HEK293 (cell line): ENCODE data around the gene RCAN2.

Experiments used
- CTCF ChIA-PET: fragments of 350-600 bp; formaldehyde crosslinking; extraction: SDS; loops from one replicate; lab custom pipeline; 2021; ENCODE audit warnings: antibody characterized with exemption; lab: Yijun Ruan, JAX
- POLR2A ChIA-PET: fragments of 300-600 bp; formaldehyde crosslinking; extraction: SDS; loops from one replicate; lab custom pipeline; 2020; ENCODE audit warnings: antibody characterized with exemption, inconsistent platforms; lab: Yijun Ruan, JAX
- H3K27ac ChIP-seq: fragments of 200-500 bp; sonication (Bioruptor generic); 2 replicates; pipeline ENCODE4 v1.5.1; 2014; ENCODE audit warnings: low read depth, low read length, control low read depth, inconsistent platforms; ENCODE audit errors: extremely low read depth
- H3K36me3 ChIP-seq, 2 experiments: fragments of 200-500 bp in 1 of 2; sonication (Bioruptor generic) in 1 of 2; 1 replicate in 1 of 2; 2 replicates in 1 of 2; pipeline ENCODE4 v1.5.1; 2014 to 2017; ENCODE audit warnings: inconsistent platforms in 2 of 2, low read length in 2 of 2; ENCODE audit not compliant: control insufficient read depth in 2 of 2, insufficient read depth in 1 of 2
- H3K4me1 ChIP-seq: fragments of 200-500 bp; sonication (Bioruptor generic); 2 replicates; pipeline ENCODE4 v1.5.1; 2014; ENCODE audit warnings: mild to moderate bottlenecking, low read length, inconsistent platforms; ENCODE audit not compliant: control insufficient read depth, insufficient read depth
- H3K4me3 ChIP-seq: 2 replicates; pipeline ENCODE4 v1.5.1; 2011; ENCODE audit warnings: low read depth, mild to moderate bottlenecking, control low read depth, low read length, moderate library complexity
- H3K9me3 ChIP-seq: fragments of 200-500 bp; sonication (Bioruptor generic); 2 replicates; pipeline ENCODE4 v1.5.1; 2014; ENCODE audit warnings: low read depth, low read length, inconsistent platforms; ENCODE audit not compliant: control insufficient read depth, insufficient read depth
- GLI2 ChIP-seq: fragments of 450-650 bp; formaldehyde crosslinking; IDR thresholded peaks from 2 replicates; pipeline ENCODE4; 2017; ENCODE audit warnings: missing biosample characterization, missing genetic modification characterization, low read depth, borderline replicate concordance
- HOXD13 ChIP-seq: sonication (generic); formaldehyde crosslinking; IDR thresholded peaks from 2 replicates; pipeline ENCODE4 v1.8.0; 2022; ENCODE audit warnings: missing genetic modification reagents, borderline replicate concordance
- MZF1 ChIP-seq: fragments of 450-650 bp; formaldehyde crosslinking; IDR thresholded peaks from 2 replicates; pipeline ENCODE4 v1.5.1; 2017; ENCODE audit warnings: missing biosample characterization, missing genetic modification characterization, borderline replicate concordance
- SCRT2 ChIP-seq: fragments of 450-650 bp; formaldehyde crosslinking; IDR thresholded peaks from 2 replicates; pipeline ENCODE4 v1.5.1; 2016; ENCODE audit warnings: missing biosample characterization, missing genetic modification characterization
- SP3 ChIP-seq: fragments of 450-650 bp; formaldehyde crosslinking; IDR thresholded peaks from 2 replicates; pipeline ENCODE4 v1.5.1; 2016; ENCODE audit warnings: missing biosample characterization, missing genetic modification characterization
- TCF7L2 ChIP-seq: IDR thresholded peaks from 2 replicates; pipeline ENCODE4 v1.6.1; 2011; ENCODE audit warnings: low read depth, mild to moderate bottlenecking, inconsistent platforms, low read length, moderate library complexity, borderline replicate concordance
- ZBTB7A ChIP-seq: fragments of 450-650 bp; formaldehyde crosslinking; IDR thresholded peaks from 2 replicates; pipeline ENCODE4 v1.5.1; 2016; ENCODE audit warnings: low read depth, missing biosample characterization, missing genetic modification characterization
- ZFHX2 ChIP-seq: fragments of 450-650 bp; formaldehyde crosslinking; conservative IDR thresholded peaks from 2 replicates; pipeline ENCODE4 v1.5.1; 2016; ENCODE audit warnings: missing biosample characterization, missing genetic modification characterization
- ZNF112 ChIP-seq: fragments of 450-650 bp; formaldehyde crosslinking; IDR thresholded peaks from 2 replicates; pipeline ENCODE4 v1.5.0; 2017; ENCODE audit warnings: missing biosample characterization, missing genetic modification characterization
- ZNF121 ChIP-seq: fragments of 450-650 bp; formaldehyde crosslinking; IDR thresholded peaks from 2 replicates; pipeline ENCODE4 v1.5.1; 2016; ENCODE audit warnings: missing biosample characterization, missing genetic modification characterization
- ZNF248 ChIP-seq: fragments of 450-650 bp; formaldehyde crosslinking; IDR thresholded peaks from 2 replicates; pipeline ENCODE4 v1.5.1; 2017; ENCODE audit warnings: missing biosample characterization, missing genetic modification characterization
- ZNF324 ChIP-seq: fragments of 450-650 bp; formaldehyde crosslinking; IDR thresholded peaks from 2 replicates; pipeline ENCODE4 v1.5.1; 2016; ENCODE audit warnings: missing biosample characterization, missing genetic modification characterization
- ZNF501 ChIP-seq: fragments of 450-650 bp; formaldehyde crosslinking; IDR thresholded peaks from 2 replicates; pipeline ENCODE4 v1.5.1; 2016; ENCODE audit warnings: missing biosample characterization, missing genetic modification characterization
- ZNF544 ChIP-seq: fragments of 450-650 bp; formaldehyde crosslinking; IDR thresholded peaks from 2 replicates; pipeline ENCODE4 v1.5.0; 2017; ENCODE audit warnings: missing biosample characterization, missing genetic modification characterization
- ZNF549 ChIP-seq: fragments of 450-650 bp; IDR thresholded peaks from 2 replicates; pipeline ENCODE4 v1.5.1; 2018; ENCODE audit warnings: missing biosample characterization, missing genetic modification characterization, mild to moderate bottlenecking, inconsistent platforms, moderate library complexity
- ZNF555 ChIP-seq: fragments of 450-650 bp; formaldehyde crosslinking; conservative IDR thresholded peaks from 2 replicates; pipeline ENCODE4 v1.5.1; 2017; ENCODE audit warnings: missing biosample characterization, mild to moderate bottlenecking, missing genetic modification characterization, inconsistent platforms
- TF ChIP-seq, protein P1 (sequence below): fragments of 450-650 bp; formaldehyde crosslinking; IDR thresholded peaks from 2 replicates; pipeline ENCODE4 v1.5.1; 2016; ENCODE audit warnings: missing biosample characterization, missing genetic modification characterization, borderline replicate concordance
- TF ChIP-seq, protein P2 (sequence below): fragments of 450-650 bp; formaldehyde crosslinking; IDR thresholded peaks from 2 replicates; pipeline ENCODE4; 2016; ENCODE audit warnings: missing biosample characterization, missing genetic modification characterization
- TF ChIP-seq, protein P3 (sequence below): fragments of 450-650 bp; formaldehyde crosslinking; conservative IDR thresholded peaks from 2 replicates; pipeline ENCODE4 v1.5.1; 2016; ENCODE audit warnings: low read depth, missing biosample characterization, missing genetic modification characterization
- TF ChIP-seq, protein P4 (sequence below): fragments of 450-650 bp; formaldehyde crosslinking; IDR thresholded peaks from 2 replicates; pipeline ENCODE4 v1.5.1; 2016; ENCODE audit warnings: missing biosample characterization, missing genetic modification characterization

The RCAN2 gene

DNA sequence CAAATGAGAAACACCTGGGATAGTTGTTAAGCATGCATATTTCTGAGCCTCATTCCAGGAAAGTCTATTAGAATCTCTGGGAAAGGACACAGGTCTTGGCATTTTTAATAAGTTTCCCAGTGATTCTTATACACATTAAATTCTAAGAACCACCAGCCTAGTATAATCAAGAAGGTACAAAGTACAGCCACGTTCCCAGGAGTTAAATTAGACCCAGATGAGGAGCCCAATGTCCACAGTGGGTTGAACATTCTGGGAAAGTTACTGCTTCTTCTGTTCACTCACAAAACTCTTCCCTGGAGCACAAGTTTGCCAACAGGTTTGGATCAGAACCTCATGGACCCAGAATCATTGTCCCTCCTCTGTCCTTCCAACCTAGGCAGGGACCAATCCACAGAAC lies 90.4 kb downstream of the RCAN2 start:
- Histone ChIP-seq H3K27ac (no peak overlapping the region), H3K4me1 (no peaks in the 10 kb centered on the region), H3K4me3 (no peak overlapping the region), H3K36me3 (no peaks in the 10 kb centered on the region), H3K9me3 (no peaks in the 10 kb centered on the region)
- ChIA-PET POLR2A (no interaction called here), CTCF (interaction anchor here (0.5 to 1.4 kb wide), 3 partner anchors 17 to 173 kb away, joined by 3 to 5 read pairs (median 3); no protein-coding TSS in a partner anchor)
- TF ChIP-seq ZNF248 (tag by site-specific recombination) (no peak), ZNF121 (tag by site-specific recombination) (no peak), ZNF501 (tag by site-specific recombination) (no peak), TCF7L2 (no peak)

DNA sequence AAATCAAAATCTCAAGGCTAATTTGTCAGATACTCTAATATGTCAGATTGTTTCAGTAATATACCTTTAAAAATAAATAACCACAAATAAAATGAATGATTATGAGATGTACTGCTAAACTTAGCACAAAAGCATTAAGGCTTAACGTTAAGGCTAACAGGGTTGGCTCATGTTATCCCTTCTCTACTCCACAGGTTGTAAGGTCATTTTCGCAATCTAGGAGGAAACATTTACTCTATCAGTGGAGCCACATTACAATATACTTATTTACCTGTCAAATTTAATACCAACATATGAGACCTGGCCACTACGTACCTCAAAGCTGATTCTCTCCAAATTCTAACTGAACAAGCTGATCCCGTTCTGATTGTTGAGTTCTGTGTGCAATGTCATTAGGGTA lies 95.7 kb downstream of the RCAN2 start:
- H3K27ac ChIP-seq = no peak overlapping the region
- no peaks in the 10 kb centered on the region for H3K9me3 ChIP-seq
- ChIA-PET POLR2A (no interaction called here), CTCF (interaction anchor here (0.5 to 1.3 kb wide), 3 partner anchors 14 to 25 kb away, joined by 3 read pairs; no protein-coding TSS in a partner anchor)
- no peak for TF ChIP-seq HOXD13
- TF ChIP-seq, protein P1, sequence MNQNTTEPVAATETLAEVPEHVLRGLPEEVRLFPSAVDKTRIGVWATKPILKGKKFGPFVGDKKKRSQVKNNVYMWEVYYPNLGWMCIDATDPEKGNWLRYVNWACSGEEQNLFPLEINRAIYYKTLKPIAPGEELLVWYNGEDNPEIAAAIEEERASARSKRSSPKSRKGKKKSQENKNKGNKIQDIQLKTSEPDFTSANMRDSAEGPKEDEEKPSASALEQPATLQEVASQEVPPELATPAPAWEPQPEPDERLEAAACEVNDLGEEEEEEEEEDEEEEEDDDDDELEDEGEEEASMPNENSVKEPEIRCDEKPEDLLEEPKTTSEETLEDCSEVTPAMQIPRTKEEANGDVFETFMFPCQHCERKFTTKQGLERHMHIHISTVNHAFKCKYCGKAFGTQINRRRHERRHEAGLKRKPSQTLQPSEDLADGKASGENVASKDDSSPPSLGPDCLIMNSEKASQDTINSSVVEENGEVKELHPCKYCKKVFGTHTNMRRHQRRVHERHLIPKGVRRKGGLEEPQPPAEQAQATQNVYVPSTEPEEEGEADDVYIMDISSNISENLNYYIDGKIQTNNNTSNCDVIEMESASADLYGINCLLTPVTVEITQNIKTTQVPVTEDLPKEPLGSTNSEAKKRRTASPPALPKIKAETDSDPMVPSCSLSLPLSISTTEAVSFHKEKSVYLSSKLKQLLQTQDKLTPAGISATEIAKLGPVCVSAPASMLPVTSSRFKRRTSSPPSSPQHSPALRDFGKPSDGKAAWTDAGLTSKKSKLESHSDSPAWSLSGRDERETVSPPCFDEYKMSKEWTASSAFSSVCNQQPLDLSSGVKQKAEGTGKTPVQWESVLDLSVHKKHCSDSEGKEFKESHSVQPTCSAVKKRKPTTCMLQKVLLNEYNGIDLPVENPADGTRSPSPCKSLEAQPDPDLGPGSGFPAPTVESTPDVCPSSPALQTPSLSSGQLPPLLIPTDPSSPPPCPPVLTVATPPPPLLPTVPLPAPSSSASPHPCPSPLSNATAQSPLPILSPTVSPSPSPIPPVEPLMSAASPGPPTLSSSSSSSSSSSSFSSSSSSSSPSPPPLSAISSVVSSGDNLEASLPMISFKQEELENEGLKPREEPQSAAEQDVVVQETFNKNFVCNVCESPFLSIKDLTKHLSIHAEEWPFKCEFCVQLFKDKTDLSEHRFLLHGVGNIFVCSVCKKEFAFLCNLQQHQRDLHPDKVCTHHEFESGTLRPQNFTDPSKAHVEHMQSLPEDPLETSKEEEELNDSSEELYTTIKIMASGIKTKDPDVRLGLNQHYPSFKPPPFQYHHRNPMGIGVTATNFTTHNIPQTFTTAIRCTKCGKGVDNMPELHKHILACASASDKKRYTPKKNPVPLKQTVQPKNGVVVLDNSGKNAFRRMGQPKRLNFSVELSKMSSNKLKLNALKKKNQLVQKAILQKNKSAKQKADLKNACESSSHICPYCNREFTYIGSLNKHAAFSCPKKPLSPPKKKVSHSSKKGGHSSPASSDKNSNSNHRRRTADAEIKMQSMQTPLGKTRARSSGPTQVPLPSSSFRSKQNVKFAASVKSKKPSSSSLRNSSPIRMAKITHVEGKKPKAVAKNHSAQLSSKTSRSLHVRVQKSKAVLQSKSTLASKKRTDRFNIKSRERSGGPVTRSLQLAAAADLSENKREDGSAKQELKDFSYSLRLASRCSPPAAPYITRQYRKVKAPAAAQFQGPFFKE = no peak
- 0 out of 2 replicates have a peak, but pooled peaks have one; percentile 18 for TF ChIP-seq SCRT2
- TF ChIP-seq ZFHX2 (tag by site-specific recombination) = no peak
- TF ChIP-seq ZNF112 = no peak
- TF ChIP-seq, protein P2, sequence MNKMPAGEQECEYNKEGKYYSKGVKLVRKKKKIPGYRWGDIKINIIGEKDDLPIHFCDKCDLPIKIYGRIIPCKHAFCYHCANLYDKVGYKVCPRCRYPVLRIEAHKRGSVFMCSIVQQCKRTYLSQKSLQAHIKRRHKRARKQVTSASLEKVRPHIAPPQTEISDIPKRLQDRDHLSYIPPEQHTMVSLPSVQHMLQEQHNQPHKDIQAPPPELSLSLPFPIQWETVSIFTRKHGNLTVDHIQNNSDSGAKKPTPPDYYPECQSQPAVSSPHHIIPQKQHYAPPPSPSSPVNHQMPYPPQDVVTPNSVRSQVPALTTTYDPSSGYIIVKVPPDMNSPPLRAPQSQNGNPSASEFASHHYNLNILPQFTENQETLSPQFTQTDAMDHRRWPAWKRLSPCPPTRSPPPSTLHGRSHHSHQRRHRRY (tag by site-specific recombination) = no peak
- TF ChIP-seq, protein P3, sequence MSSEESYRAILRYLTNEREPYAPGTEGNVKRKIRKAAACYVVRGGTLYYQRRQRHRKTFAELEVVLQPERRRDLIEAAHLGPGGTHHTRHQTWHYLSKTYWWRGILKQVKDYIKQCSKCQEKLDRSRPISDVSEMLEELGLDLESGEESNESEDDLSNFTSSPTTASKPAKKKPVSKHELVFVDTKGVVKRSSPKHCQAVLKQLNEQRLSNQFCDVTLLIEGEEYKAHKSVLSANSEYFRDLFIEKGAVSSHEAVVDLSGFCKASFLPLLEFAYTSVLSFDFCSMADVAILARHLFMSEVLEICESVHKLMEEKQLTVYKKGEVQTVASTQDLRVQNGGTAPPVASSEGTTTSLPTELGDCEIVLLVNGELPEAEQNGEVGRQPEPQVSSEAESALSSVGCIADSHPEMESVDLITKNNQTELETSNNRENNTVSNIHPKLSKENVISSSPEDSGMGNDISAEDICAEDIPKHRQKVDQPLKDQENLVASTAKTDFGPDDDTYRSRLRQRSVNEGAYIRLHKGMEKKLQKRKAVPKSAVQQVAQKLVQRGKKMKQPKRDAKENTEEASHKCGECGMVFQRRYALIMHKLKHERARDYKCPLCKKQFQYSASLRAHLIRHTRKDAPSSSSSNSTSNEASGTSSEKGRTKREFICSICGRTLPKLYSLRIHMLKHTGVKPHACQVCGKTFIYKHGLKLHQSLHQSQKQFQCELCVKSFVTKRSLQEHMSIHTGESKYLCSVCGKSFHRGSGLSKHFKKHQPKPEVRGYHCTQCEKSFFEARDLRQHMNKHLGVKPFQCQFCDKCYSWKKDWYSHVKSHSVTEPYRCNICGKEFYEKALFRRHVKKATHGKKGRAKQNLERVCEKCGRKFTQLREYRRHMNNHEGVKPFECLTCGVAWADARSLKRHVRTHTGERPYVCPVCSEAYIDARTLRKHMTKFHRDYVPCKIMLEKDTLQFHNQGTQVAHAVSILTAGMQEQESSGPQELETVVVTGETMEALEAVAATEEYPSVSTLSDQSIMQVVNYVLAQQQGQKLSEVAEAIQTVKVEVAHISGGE (tag by site-specific recombination) = no peak
- no peaks in the 10 kb centered on the region for H3K4me1 ChIP-seq
- H3K4me3 ChIP-seq = no peak overlapping the region
- H3K36me3 ChIP-seq = no peaks in the 10 kb centered on the region

DNA sequence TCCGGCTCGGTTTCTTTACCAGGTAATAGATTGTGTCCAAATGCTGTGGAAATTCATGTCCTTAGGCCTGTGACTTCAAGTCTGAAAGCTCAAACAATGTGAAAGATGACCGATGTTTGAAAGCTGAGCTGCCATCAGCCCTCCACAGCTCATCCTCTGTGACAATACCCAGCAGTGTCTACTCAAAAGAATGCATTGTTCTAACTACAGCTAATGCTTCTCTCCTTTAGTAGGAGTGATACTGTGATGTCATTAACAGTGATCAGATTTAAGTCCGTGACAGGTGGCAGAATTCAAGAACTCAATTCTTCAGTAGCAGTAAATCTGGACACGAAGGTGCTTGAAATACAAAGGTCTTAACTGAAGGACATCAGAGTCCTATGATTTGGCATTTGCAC lies 97.3 kb downstream of the RCAN2 start:
- ChIA-PET CTCF (interaction anchor here (0.6 kb wide), 1 partner anchor 971 kb away, joined by 6 read pairs; no protein-coding TSS in a partner anchor), POLR2A (no interaction called here)
- TF ChIP-seq ZNF544 (tag by site-specific recombination) (no peak), ZNF555 (no peak), ZNF324 (tag by site-specific recombination) (no peak), ZBTB7A (tag by site-specific recombination) (no peak), ZNF549 (tag by site-specific recombination) (no peak), SP3 (tag by site-specific recombination) (no peak), MZF1 (no peak), GLI2 (tag by site-specific recombination) (no peak)
- TF ChIP-seq, protein P4, sequence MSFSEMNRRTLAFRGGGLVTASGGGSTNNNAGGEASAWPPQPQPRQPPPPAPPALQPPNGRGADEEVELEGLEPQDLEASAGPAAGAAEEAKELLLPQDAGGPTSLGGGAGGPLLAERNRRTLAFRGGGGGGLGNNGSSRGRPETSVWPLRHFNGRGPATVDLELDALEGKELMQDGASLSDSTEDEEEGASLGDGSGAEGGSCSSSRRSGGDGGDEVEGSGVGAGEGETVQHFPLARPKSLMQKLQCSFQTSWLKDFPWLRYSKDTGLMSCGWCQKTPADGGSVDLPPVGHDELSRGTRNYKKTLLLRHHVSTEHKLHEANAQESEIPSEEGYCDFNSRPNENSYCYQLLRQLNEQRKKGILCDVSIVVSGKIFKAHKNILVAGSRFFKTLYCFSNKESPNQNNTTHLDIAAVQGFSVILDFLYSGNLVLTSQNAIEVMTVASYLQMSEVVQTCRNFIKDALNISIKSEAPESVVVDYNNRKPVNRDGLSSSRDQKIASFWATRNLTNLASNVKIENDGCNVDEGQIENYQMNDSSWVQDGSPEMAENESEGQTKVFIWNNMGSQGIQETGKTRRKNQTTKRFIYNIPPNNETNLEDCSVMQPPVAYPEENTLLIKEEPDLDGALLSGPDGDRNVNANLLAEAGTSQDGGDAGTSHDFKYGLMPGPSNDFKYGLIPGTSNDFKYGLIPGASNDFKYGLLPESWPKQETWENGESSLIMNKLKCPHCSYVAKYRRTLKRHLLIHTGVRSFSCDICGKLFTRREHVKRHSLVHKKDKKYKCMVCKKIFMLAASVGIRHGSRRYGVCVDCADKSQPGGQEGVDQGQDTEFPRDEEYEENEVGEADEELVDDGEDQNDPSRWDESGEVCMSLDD (tag by site-specific recombination) = no peak

More for the DNA sequence above, 97.3 kb downstream of the RCAN2 start:
- Histone ChIP-seq H3K27ac (no peak overlapping the region), H3K4me1 (no peaks in the 10 kb centered on the region), H3K4me3 (no peak overlapping the region), H3K9me3 (no peaks in the 10 kb centered on the region), H3K36me3 (no peaks in the 10 kb centered on the region)
